ENCODE data around the gene ZBTB7C.

DNA sequence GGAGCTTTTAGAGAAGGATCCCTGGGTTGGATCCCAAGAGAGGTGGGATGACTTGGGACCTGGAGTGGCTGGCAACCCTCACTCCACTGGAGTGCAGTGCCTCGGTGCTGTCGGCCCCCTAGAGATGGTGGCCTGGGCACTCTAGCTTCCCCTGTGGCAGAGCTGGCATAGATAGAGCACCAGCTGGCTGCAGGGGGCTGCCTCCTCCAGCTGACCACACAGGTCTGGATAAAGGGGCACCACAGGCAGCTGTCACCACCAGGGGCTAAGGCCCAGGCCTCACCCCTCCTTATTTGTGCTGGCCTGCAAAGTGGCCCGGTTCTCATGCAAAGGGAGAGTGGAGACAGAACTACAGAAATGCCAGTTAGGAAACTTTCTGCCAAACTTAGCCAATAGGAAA, 74.3 kb downstream of the ZBTB7C start:
- TF ChIP-seq SIRT6 (IDR thresholded peaks at IDR 0.05; ENCODE audit: low read length) = no peak
- TF ChIP-seq GABPA (IDR thresholded peaks at IDR 0.05; ENCODE audit: borderline replicate concordance, insufficient read depth, low read length) = no peak
- TF ChIP-seq BRCA1 (IDR thresholded peaks at IDR 0.05; ENCODE audit: low read depth, low read length) = no peak
- no peak for TF ChIP-seq YY1 (IDR thresholded peaks at IDR 0.05; ENCODE audit: low read depth, low read length)
- no peak for TF ChIP-seq CBX5 (IDR thresholded peaks at IDR 0.05; ENCODE audit: low read depth, low read length)
- no peak for TF ChIP-seq SRF (IDR thresholded peaks at IDR 0.05; ENCODE audit: low read depth, low read length)
- TF ChIP-seq TAF1 (IDR thresholded peaks at IDR 0.05; ENCODE audit: low read depth, low read length) = no peak
- no peak for TF ChIP-seq POLR2A (IDR thresholded peaks at IDR 0.05; ENCODE audit: control extremely low read depth in 1 of 2, low read depth in 2 of 2, low read length in 2 of 2)
- TF ChIP-seq, protein P1, sequence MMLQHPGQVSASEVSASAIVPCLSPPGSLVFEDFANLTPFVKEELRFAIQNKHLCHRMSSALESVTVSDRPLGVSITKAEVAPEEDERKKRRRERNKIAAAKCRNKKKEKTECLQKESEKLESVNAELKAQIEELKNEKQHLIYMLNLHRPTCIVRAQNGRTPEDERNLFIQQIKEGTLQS (IDR thresholded peaks at IDR 0.05; ENCODE audit: insufficient read depth, low read depth, low read length) = no peak
